ENCODE results near the gene HS6ST3. TPM values are rescaled to one million over a fixed set of nuclear protein-coding genes. Genes with fewer than 3 reads are reported as not detected.
"Not testable (repeated sequence)": the region's sequence is repeated elsewhere in the genome, so short reads cannot be mapped to it uniquely, and the experiment has no call there.

HS6ST3 gene
- total and polyA plus RNA-seq, 10 donors = 0.03 TPM; not detected in 9

DNA sequence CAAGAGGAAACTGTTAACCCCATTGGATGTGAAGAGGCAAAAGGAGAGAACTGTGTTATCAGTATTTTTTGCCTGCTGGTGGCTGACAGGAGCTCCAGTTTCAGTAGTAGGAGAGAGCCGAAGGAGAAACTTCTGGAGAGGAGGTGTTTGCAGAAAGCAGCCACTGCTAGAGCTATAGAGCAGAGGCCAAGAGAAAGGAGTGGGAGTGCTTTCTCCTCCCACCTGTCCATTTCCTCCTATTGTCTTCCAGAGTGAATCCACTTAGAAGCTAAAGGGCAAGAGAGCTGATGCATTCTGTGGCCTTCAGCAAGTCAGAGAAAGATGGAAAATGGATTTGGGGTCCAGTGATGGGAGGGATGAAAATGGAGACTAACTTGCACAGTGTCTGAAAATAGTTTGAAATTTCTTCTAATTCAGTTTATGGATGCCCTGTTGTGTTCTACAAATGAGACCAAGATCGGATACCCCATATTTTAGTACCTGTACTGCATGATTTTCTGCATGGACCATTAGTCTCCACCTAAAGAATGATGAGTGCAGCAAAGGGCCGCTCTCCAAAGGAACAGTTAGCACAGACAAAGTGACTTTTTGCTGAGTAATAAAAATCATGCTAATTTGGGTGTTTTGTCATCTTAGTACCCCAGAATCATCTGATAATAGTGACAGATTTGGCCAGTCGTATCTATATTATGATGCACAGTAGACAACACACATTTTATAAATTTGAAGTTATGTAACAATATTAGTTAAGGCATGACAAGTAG lies 10.7 kb downstream of the HS6ST3 start:
- intact Hi-C loops (cut with DNase I; ENCODE audit: low total_unique reads) = no loop called here
- no peak for TF ChIP-seq POLR2AphosphoS5 (IDR thresholded peaks at IDR 0.05)
- no peak for TF ChIP-seq POLR2A (IDR thresholded peaks at IDR 0.05)
- TF ChIP-seq, protein P1, sequence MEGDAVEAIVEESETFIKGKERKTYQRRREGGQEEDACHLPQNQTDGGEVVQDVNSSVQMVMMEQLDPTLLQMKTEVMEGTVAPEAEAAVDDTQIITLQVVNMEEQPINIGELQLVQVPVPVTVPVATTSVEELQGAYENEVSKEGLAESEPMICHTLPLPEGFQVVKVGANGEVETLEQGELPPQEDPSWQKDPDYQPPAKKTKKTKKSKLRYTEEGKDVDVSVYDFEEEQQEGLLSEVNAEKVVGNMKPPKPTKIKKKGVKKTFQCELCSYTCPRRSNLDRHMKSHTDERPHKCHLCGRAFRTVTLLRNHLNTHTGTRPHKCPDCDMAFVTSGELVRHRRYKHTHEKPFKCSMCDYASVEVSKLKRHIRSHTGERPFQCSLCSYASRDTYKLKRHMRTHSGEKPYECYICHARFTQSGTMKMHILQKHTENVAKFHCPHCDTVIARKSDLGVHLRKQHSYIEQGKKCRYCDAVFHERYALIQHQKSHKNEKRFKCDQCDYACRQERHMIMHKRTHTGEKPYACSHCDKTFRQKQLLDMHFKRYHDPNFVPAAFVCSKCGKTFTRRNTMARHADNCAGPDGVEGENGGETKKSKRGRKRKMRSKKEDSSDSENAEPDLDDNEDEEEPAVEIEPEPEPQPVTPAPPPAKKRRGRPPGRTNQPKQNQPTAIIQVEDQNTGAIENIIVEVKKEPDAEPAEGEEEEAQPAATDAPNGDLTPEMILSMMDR (IDR thresholded peaks at IDR 0.05 in 8 of 11, conservative IDR thresholded peaks at IDR 0.05 in 3 of 11) = no peak
- no peak for DNase-seq
- peaks cover 0 to 4% (median 0%) of the 10 kb centered on the region in 8 donors for H3K9me3 ChIP-seq
- H3K27ac ChIP-seq = no peak overlapping the region
- peaks cover 0 to 5% (median 0%) of the 10 kb centered on the region in 7 donors for H3K27me3 ChIP-seq (replicated peaks in 1 of 7)
- 79 to 88% (median 80%) methylated on average over 4 of the region's 4 CpGs for WGBS, 5 donors
- H3K4me3 ChIP-seq = no peak overlapping the region
- no peaks in the 10 kb centered on the region for H3K4me1 ChIP-seq
- no peaks in the 10 kb centered on the region for H3K36me3 ChIP-seq

DNA sequence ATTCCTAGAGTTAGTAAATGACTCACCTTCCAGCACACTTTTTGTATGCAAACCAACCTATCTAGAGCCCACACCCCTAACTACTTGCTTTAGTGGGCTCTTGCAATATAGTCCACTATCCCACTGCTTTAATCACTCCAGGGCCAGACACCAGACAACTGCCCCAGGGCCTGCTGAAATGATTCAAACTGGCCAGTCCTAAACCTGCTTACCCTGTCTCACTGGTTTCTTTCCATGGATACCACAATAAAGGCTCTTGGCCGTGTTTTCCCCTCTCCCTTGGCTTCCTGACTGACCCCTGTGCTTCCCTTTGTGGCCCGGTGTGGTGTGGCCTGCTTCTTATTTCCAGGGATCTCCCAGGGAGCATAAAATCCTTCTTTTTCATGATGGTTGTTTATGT lies 14.6 kb downstream of the HS6ST3 start:
- Histone ChIP-seq H3K4me3 (no peak overlapping the region), H3K36me3 (no peaks in the 10 kb centered on the region), H3K9me3 (peaks cover 0 to 40% (median 31%) of the 10 kb centered on the region in 8 donors), H3K27ac (no peak overlapping the region), H3K4me1 (no peaks in the 10 kb centered on the region), H3K27me3 (replicated peaks in 1 of 7) (peaks cover 0 to 5% (median 0%) of the 10 kb centered on the region in 7 donors)
- DNase-seq = no peak
- WGBS, 5 donors = 33 to 57% (median 55%) methylated on average over 2 of the region's 2 CpGs
- intact Hi-C loops (cut with DNase I; ENCODE audit: low total_unique reads) = no loop called here
- TF ChIP-seq, protein P1 (IDR thresholded peaks at IDR 0.05 in 8 of 11, conservative IDR thresholded peaks at IDR 0.05 in 3 of 11) = no peak
- TF ChIP-seq POLR2A (IDR thresholded peaks at IDR 0.05) (no peak), POLR2AphosphoS5 (IDR thresholded peaks at IDR 0.05) (no peak)

DNA sequence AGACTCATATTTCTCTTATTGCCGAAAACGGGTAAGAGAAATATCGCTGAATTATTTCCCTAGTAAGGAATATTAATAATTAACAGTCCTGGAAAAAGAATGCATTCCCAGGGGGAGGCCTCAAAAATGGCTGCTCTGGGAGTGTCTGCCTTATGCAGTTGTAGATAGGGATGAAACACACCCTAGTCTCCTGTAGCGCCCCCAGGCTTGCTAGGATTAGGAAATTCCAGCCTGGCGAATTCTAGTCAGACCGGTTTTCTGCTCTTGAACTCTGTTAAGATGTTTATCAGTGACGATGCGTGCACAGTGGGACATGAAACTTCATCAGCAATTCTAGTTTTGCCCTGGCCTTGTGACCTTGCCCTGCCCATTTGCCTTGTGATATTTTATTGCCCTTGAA lies 18.2 kb downstream of the HS6ST3 start:
- H3K27me3 ChIP-seq (replicated peaks in 1 of 7); H3K4me1 ChIP-seq; H3K36me3 ChIP-seq; H3K4me3 ChIP-seq; DNase-seq; H3K27ac ChIP-seq; intact Hi-C loops (cut with DNase I; ENCODE audit: low total_unique reads): not testable (repeated sequence)
- WGBS, 5 donors = 81 to 94% (median 90%) methylated on average over 8 of the region's 8 CpGs
- H3K9me3 ChIP-seq = peaks cover 0 to 47% (median 34%) of the 10 kb centered on the region in 8 donors

DNA sequence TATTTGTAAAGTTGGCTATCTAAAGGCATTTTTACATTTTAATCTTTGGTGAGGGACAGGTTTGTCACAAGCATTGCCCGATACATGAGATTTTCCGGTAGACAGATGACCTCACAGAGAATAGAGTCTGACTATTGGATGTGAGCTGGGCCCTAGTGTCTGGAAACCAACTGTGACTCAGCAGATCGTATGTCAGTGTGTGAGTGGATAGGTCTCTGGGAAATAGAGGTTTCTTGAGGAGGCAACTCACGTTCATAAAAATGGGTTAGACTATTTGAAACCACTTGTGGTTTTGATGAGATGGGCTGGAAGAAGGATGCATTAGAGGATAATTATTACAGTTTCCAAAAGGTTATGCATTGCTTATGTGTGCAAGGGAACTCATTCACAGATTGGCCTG lies 19.2 kb downstream of the HS6ST3 start:
- H3K27me3 ChIP-seq (replicated peaks in 1 of 7) = peaks cover 0 to 5% (median 0%) of the 10 kb centered on the region in 7 donors
- TF ChIP-seq POLR2A (IDR thresholded peaks at IDR 0.05) (no peak), POLR2AphosphoS5 (IDR thresholded peaks at IDR 0.05) (no peak)
- TF ChIP-seq, protein P1 (IDR thresholded peaks at IDR 0.05 in 8 of 11, conservative IDR thresholded peaks at IDR 0.05 in 3 of 11) = no peak
- intact Hi-C loops (cut with DNase I; ENCODE audit: low total_unique reads) = no loop called here
- DNase-seq = no peak
- H3K4me1 ChIP-seq = no peaks in the 10 kb centered on the region
- no peaks in the 10 kb centered on the region for H3K36me3 ChIP-seq
- no peak overlapping the region for H3K4me3 ChIP-seq
- 81 to 90% (median 85%) methylated on average over 4 of the region's 4 CpGs for WGBS, 5 donors
- H3K9me3 ChIP-seq = peaks cover 0 to 47% (median 34%) of the 10 kb centered on the region in 8 donors
- H3K27ac ChIP-seq = no peak overlapping the region

All from spleen (tissue), 11 donors.